ENCODE results near the gene PYGB. TPM values are rescaled to one million over a fixed set of nuclear protein-coding genes. Genes with fewer than 3 reads are reported as not detected.
"Not testable (repeated sequence)": the region's sequence is repeated elsewhere in the genome, so short reads cannot be mapped to it uniquely, and the experiment has no call there.

Gene PYGB
- total RNA-seq, 4 donors from 2014 or later: 63.7 to 94.6 (median 82.4) TPM

GRCh38 chr20:25233016-25233772 lies 14.7 kb upstream of the PYGB start:
- TF ChIP-seq, protein P1, sequence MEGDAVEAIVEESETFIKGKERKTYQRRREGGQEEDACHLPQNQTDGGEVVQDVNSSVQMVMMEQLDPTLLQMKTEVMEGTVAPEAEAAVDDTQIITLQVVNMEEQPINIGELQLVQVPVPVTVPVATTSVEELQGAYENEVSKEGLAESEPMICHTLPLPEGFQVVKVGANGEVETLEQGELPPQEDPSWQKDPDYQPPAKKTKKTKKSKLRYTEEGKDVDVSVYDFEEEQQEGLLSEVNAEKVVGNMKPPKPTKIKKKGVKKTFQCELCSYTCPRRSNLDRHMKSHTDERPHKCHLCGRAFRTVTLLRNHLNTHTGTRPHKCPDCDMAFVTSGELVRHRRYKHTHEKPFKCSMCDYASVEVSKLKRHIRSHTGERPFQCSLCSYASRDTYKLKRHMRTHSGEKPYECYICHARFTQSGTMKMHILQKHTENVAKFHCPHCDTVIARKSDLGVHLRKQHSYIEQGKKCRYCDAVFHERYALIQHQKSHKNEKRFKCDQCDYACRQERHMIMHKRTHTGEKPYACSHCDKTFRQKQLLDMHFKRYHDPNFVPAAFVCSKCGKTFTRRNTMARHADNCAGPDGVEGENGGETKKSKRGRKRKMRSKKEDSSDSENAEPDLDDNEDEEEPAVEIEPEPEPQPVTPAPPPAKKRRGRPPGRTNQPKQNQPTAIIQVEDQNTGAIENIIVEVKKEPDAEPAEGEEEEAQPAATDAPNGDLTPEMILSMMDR (IDR thresholded peaks at IDR 0.05): no peak
- ATAC-seq (ENCODE audit: low FRiP score) (peak; percentile 41), DNase-seq (ENCODE audit: low spot score) (no peak)

DNA sequence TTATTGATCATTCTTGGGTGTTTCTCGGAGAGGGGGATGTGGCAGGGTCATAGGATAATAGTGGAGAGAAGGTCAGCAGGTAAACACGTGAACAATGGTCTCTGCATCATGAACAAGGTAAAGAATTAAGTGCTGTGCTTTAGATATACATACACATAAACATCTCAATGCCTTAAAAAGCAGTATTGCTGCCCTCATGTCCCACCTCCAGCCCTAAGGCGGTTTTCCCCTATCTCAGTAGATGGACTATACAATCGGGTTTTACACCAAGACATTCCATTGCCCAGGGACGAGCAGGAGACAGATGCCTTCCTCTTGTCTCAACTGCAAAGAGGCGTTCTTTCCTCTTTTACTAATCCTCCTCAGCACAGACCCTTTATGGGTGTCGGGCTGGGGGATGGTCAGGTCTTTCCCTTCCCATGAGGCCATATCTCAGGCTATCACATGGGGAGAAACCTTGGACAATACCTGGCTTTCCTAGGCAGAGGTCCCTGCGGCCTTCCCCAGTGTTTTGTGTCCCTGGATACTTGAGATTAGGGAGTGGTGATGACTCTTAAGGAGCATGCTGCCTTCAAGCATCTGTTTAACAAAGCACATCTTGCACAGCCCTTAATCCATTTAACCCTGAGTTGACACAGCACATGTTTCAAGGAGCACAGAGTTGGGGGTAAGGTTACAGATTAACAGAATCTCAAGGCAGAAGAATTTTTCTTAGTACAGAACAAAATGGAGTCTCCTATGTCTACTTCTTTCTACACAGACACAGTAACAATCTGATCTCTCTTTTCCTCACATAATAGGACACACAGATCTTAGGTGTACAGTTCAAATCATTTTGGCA lies 13.7 kb upstream of the PYGB start:
- not testable (repeated sequence) for DNase-seq (ENCODE audit: low spot score); ATAC-seq (ENCODE audit: low FRiP score)

GRCh38 chr20:25236450-25237304 lies 11.2 kb upstream of the PYGB start:
- TF ChIP-seq, protein P1 (IDR thresholded peaks at IDR 0.05): no peak
- DNase-seq (ENCODE audit: low spot score) (no peak), ATAC-seq (ENCODE audit: low FRiP score) (no peak)

- ATAC-seq (ENCODE audit: low FRiP score) (peak; percentile 97), DNase-seq (ENCODE audit: low spot score) (no peak)
- TF ChIP-seq, protein P1 (IDR thresholded peaks at IDR 0.05): no peak
Observed at GRCh38 chr20:25237610-25238318, 10.1 kb upstream of the PYGB start.

DNA sequence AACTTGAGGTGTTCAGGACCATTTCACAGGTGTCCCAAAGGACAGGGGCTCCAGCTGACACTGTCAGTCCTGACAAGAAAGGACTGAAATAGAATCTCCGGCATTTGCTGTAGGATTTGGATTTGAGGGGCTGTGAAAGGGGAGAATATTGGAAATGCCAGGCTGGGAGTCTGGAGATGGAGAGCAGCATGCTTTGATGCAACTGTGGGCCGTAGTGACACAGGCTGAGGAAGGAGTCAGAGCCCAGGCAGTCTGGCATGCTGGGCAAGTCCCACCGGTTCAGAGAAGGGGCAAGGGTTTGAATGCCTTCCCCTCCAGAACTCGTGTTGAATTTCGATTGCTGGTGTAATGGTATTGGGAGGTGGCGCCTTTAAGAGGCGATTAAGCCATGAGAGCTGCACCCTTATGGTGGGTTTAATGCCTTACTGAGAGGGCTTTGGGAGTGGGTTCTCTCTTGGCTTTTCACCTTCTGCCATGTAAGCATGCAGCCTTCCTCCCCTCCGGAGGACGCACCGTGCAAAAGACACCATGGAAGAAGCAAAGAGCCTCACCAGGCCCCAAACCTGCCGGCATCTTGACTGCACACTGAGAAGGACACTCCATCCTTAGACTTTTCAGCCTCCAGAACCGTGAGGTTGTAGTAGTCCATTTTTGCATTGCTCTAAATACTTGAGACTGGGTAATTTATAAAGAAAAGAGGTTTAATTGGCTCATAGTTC lies 9.4 kb upstream of the PYGB start:
- DNase-seq (ENCODE audit: low spot score) (no peak), ATAC-seq (ENCODE audit: low FRiP score) (no peak)
- TF ChIP-seq, protein P1 (IDR thresholded peaks at IDR 0.05): no peak

- TF ChIP-seq, protein P1 (IDR thresholded peaks at IDR 0.05): no peak
- ATAC-seq (ENCODE audit: low FRiP score): no peak
- no peak for DNase-seq (ENCODE audit: low spot score)
Observed at GRCh38 chr20:25239387-25240370, 8.2 kb upstream of the PYGB start.

DNA sequence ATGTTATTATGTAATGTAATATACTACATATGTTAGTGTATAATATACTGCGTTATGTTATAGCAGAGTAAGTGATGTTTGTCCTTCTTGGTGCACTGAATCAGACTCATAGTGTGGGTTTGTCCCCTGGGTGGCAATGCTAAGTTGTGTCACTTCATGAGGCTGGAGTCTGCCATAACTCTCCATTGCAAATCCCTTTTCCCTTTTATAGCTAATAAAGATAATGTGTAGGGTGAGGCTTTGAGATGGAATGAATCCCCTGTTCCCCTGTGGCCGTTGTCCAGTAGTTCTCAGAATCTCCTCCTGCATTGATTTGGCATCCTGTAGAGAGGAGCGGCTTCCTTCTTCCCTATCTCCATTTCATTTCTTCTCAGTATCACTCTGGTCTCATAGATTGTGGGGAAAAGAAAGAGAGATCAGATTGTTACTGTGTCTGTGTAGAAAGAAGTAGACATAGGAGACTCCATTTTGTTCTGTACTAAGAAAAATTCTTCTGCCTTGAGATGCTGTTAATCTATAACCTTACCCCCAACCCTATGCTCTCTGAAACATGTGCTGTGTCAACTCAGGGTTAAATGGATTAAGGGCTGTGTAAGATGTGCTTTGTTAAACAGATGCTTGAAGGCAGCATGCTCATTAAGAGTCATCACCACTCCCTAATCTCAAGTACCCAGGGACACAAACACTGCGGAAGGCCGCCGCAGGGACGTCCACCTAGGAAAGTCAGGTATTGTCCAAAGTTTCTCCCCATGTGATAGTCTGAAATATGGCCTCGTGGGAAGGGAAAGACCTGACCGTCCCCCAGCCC lies 6.8 kb upstream of the PYGB start:
- not testable (repeated sequence) for ATAC-seq (ENCODE audit: low FRiP score); DNase-seq (ENCODE audit: low spot score)

- not testable (repeated sequence) for DNase-seq (ENCODE audit: low spot score); ATAC-seq (ENCODE audit: low FRiP score)
Observed at GRCh38 chr20:25241659-25241955, 6.3 kb upstream of the PYGB start.
